ENCODE measurements around the gene CACNG6. TPM values are rescaled to one million over a fixed set of nuclear protein-coding genes. Genes with fewer than 3 reads are reported as not detected.

Gene CACNG6
- total RNA-seq, 1 donor from 2014 or later = 0.77 TPM

DNA sequence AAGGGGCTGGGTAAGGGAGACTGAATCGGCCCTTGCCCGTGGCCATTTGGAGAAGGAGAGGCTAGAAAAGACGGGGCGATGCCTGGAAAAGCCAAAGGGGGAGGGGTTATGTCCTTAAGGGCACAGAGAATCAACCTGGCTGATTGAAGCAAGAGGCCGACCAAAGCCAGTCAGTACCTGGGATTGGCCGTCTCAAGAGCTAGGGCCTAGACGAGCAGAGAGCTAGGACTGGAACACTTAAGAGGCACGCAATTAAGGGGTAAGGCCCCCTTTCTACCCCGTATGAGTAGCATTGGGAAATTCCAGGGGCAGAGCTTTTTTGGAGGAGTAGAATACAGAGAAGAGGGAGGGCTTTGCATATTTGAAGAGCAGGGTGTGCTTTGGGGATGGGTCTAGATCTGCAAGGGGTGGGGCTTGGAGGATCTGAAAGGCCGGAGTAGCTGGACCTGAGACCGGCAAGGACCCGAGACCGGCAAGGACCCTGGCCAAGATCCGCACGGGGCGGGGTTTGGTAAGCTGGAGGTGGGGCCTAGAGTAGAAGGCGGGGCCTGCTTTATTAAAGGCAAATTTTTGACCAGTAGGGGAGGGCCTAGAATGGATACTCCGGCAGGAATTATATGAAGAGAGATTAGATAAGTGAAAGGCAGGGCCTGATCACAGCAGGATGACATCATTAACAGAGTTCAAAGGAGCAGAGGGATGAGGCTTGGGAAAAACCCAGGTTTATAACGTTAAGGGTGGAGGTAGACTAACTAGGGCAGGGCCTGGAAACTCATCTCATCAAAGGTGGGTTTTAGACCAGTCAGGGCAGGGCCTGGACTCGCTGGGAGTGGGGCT is 10.7 kb upstream of the CACNG6 start:
- Mint-ChIP-seq H3K27me3 (ENCODE audit: low read depth) (peaks cover 54% of the 10 kb centered on the region), H3K9me3 (peaks cover 6% of the 10 kb centered on the region), H3K4me3 (peak overlapping the region; percentile 91), H3K27ac (ENCODE audit: unreplicated experiment) (no peak overlapping the region), H3K4me1 (peaks cover 31% of the 10 kb centered on the region), H3K36me3 (ENCODE audit: low read depth) (no peaks in the 10 kb centered on the region)
- TF ChIP-seq, protein P1, sequence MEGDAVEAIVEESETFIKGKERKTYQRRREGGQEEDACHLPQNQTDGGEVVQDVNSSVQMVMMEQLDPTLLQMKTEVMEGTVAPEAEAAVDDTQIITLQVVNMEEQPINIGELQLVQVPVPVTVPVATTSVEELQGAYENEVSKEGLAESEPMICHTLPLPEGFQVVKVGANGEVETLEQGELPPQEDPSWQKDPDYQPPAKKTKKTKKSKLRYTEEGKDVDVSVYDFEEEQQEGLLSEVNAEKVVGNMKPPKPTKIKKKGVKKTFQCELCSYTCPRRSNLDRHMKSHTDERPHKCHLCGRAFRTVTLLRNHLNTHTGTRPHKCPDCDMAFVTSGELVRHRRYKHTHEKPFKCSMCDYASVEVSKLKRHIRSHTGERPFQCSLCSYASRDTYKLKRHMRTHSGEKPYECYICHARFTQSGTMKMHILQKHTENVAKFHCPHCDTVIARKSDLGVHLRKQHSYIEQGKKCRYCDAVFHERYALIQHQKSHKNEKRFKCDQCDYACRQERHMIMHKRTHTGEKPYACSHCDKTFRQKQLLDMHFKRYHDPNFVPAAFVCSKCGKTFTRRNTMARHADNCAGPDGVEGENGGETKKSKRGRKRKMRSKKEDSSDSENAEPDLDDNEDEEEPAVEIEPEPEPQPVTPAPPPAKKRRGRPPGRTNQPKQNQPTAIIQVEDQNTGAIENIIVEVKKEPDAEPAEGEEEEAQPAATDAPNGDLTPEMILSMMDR (conservative IDR thresholded peaks at IDR 0.05) = no peak
- no peak for DNase-seq (ENCODE audit: low read depth, low spot score)

DNA sequence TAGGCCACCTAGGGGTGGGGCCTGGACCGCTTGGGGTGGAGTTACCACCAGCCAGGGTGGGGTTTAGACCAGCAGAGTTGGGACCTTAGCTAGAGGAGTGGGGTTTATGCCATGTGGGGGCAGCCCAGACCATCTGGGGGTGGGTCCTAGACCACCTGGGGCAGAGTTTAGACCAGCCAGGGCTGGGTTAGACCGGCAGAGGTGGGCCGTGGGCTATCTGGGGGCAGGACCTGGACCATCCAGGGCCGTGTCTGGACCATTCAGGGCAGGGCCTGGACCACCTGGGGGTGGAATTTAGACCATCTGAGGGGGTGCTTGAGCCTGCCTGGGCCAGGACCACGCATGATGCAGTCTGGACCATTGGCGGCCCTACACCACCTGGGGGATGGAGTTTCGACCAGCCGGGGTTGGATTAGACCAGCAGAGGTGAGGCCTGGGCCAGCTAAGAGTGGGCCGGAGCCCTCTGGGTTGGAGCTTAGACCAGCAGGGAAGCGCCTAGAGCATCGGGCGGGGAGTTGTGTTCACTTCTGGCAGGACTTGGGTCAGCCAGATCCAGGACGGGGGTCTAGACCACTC is 10.0 kb upstream of the CACNG6 start:
- Mint-ChIP-seq H3K27ac (ENCODE audit: unreplicated experiment) (no peak overlapping the region), H3K4me3 (peak overlapping the region; percentile 91), H3K36me3 (ENCODE audit: low read depth) (no peaks in the 10 kb centered on the region), H3K27me3 (ENCODE audit: low read depth) (peaks cover 49% of the 10 kb centered on the region), H3K4me1 (peaks cover 31% of the 10 kb centered on the region), H3K9me3 (peaks cover 6% of the 10 kb centered on the region)
- no peak for DNase-seq (ENCODE audit: low read depth, low spot score)
- TF ChIP-seq, protein P1 (conservative IDR thresholded peaks at IDR 0.05) = no peak

DNA sequence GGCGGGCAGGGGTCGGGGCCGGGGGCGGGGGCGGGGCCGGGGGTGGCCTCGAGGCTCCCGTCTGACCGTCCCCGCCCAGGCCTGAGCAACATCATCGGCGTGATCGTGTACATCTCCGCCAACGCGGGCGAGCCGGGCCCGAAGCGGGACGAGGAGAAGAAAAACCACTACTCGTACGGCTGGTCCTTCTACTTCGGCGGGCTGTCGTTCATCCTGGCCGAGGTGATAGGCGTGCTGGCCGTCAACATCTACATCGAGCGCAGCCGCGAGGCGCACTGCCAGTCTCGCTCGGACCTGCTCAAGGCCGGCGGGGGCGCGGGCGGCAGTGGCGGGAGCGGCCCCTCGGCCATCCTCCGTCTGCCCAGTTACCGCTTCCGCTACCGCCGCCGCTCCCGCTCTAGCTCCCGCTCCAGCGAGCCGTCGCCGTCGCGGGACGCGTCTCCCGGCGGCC is 9.4 kb upstream of the CACNG6 start:
- Mint-ChIP-seq H3K9me3 (peaks cover 6% of the 10 kb centered on the region), H3K4me3 (peak overlapping the region; percentile 54), H3K4me1 (peaks cover 31% of the 10 kb centered on the region), H3K27ac (ENCODE audit: unreplicated experiment) (no peak overlapping the region), H3K36me3 (ENCODE audit: low read depth) (no peaks in the 10 kb centered on the region), H3K27me3 (ENCODE audit: low read depth) (peaks cover 48% of the 10 kb centered on the region)
- DNase-seq (ENCODE audit: low read depth, low spot score) = no peak
- TF ChIP-seq, protein P1 (conservative IDR thresholded peaks at IDR 0.05) = no peak

DNA sequence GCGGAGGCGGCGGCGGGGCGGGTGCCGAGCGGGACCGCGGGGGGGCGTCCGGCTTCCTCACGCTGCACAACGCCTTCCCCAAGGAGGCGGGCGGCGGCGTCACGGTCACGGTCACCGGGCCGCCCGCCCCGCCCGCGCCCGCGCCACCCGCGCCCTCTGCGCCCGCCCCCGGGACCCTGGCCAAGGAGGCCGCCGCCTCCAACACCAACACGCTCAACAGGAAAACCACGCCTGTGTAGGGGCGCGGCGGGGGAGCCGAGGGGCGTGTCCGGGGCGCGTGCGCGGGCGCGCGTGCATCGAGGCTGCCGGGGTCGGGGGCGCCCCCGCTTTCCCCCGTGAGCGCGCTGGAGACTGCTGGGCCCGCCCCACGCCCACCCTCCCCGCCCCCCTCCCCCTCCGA is 8.8 kb upstream of the CACNG6 start:
- Mint-ChIP-seq H3K27me3 (ENCODE audit: low read depth) (peaks cover 44% of the 10 kb centered on the region), H3K9me3 (peaks cover 4% of the 10 kb centered on the region), H3K4me3 (no peak overlapping the region), H3K27ac (ENCODE audit: unreplicated experiment) (no peak overlapping the region), H3K4me1 (peaks cover 28% of the 10 kb centered on the region), H3K36me3 (ENCODE audit: low read depth) (no peaks in the 10 kb centered on the region)
- TF ChIP-seq, protein P1 (conservative IDR thresholded peaks at IDR 0.05) = no peak
- DNase-seq (ENCODE audit: low read depth, low spot score) = no peak

DNA sequence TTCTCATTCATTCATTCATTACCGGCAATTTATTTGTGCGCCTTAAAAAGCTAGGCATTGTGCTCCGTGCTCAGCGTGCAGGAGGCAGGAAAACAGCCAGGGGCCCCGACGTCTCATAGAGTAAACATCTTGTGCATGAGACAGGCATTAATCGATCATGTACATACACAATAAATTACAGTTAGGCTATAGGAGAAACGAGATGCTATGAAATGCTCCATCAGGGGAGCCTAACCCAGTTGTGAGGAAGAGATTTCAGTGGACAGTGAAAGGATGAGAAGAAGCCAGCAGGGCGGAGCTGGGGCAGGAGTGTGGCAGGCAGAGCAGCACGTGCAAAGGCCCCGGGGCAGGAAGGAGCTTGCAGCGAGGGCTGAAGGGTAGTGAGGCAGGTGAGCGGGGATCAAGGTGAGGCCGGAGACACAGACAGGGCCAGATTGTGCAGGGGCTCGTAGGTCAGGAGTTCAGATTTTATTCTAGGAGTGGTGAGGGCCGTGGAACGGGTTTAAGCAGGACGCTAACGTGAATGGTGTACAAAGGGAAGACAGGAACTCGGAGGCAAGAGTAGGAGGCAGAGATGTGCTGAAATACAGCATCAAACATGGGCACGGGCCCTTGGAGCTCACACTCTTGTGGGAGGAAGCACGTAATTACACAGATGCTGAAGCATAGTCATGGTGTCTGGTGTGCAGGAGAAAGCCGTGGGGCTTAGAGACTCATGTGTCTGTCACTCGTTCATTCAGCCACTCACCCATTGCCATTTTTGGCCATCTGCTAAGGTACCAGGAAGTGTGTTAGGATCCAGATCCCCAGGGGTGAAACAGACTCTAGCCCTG is 7.8 kb upstream of the CACNG6 start:
- DNase-seq (ENCODE audit: low read depth, low spot score) = no peak
- no peak overlapping the region for H3K4me3 Mint-ChIP-seq
- H3K27me3 Mint-ChIP-seq (ENCODE audit: low read depth) = peaks cover 34% of the 10 kb centered on the region
- H3K27ac Mint-ChIP-seq (ENCODE audit: unreplicated experiment) = no peak overlapping the region
- no peaks in the 10 kb centered on the region for H3K36me3 Mint-ChIP-seq (ENCODE audit: low read depth)
- H3K9me3 Mint-ChIP-seq = peaks cover 2% of the 10 kb centered on the region
- TF ChIP-seq, protein P1 (conservative IDR thresholded peaks at IDR 0.05) = no peak
- H3K4me1 Mint-ChIP-seq = peaks cover 20% of the 10 kb centered on the region
